K562 treated with DMSO at 1 percent for 4 hours (cell line): ENCODE measurements around the gene PLAAT2. TPM values are rescaled to one million over a fixed set of nuclear protein-coding genes. Genes with fewer than 3 reads are reported as not detected.

ENCODE experiments used
- total RNA-seq: library from RNA; unstranded; fragments of 300-600 nt; gene quantifications from 2 replicates; pipeline ENCODE4 v1.2.3, GENCODE V29; 2022; ENCODE audit not compliant: insufficient read depth

Gene PLAAT2
- total RNA-seq: not detected in 2 replicates

DNA sequence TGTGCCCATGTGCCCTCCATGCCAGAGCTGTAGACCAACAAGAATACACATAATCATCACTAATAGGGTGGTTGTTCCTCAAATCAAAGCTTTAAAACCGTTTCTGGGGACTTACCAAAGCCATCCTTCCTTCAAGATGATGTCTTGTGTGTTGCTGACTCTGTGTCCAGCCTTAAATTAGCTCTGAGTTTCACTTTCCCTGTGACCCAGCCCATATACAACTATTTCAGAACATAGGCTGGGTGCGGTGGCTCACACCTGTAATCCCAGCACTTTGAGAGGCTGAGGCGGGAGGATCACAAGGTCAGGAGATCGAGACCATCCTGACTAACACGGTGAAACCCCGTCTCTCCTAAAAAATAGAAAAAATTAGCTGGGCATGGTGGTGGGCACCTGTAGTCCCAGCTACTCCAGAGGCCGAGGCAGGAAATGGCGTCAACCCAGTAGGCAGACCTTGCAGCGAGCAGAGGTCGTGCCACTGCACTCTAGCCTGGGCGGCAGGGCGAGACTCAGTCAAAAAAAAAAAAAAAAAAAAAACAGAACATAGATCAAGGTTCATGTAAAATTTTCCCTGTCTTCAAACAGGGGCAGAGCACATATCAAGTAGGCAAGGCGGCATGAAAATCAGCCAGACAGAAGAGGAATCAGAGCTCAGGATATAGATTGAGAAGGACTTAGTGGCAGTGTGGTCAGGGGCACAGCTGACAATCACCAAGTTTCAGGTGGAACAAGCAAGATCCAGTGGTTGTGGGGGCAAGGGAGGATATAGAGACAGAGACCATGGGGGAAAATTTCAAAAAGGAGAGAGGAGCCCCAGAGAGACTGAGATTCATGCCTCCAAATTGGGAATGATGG is at the start of gene PLAAT2:
Gene PLAAT2 (minus strand): TSS at position 179 of the 855 bp plus-strand sequence. CDS start 55 bp downstream, at position 124.

DNA sequence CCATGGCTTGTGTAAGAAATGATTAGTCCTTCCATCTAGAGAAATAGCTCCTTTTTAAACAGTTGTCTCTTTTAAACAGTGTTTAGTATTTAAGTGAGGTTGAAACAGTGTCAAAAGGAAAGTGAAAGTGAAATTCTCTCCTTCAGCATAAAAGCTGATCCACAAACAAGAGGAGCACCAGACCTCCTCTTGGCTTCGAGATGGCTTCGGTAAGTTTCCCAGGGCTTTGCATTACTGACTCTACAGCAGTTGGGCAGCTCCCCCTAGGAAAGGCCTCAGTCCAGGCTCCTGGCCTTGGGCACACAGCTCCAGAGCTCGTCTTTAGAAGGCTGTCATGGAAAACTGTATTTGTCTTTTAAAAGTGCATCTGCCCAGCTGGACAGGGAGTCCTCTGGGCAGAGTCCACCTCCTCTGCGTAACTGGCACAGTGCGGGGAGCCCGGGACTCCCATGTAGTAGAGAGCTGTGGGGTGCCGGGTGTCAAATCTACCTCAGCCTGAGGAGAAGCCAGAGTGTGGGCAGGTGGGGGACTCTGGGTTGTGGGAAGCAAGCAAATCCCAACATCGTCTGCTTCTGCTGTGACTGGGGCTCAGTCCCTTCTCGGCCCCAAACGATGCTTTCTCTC is 26.4 kb downstream of the PLAAT2 start, which contains the start of gene PLAAT4:
Gene PLAAT4 (plus strand): TSS at position 140 of the 624 bp plus-strand sequence. CDS start 61 bp downstream, at position 201.

DNA sequence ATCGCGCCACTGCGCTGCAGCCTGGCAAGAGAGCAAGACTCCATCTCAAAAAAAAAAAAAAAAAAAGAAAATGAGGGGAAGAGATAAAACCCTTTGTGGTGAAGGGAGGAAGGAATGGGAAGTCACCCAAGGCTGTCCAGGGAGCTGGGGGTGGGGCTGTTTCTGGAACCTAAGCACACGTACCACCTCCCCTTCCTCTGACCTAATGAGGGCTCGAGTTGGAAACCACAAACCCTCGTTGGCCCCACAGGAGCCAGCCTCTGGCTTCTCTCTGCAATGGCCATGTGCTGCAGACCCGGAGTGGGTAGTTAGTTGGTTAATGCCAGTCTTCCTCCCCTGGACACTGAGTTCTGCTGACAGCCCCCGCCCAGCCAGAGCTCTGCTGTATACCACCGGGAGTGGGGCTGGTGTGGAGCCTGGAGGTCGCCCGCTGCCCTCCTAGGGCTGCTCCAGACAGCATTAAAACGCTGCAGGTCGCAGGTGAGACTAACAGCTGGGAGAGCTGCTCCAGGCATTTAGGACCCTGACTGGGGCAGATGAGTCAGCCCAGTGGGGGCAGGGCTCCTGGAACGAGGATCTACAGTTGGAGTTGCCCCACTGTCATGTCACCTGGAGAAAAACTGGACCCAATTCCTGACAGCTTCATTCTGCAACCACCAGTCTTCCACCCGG is 57.2 kb downstream of the PLAAT2 start, which contains the start of gene LGALS12:
Gene LGALS12 (plus strand): TSS at position 228 of the 672 bp plus-strand sequence. CDS start 375 bp downstream, at position 603.

Other genes with a start within 250 kb of the PLAAT2 start
- not detected in 2 replicates for gene SLC22A9, start 193.6 kb downstream of the PLAAT2 start, total RNA-seq
- not detected in 2 replicates for gene PLAAT5, start 72.2 kb downstream of the PLAAT2 start, total RNA-seq
- 4.0 and 4.6 TPM in 2 replicates for gene LGALS12, start 57.3 kb downstream of the PLAAT2 start, total RNA-seq
- gene PLAAT4, start 26.6 kb downstream of the PLAAT2 start, total RNA-seq: 9.2 and 21.8 TPM in 2 replicates
- 2.0 and 3.0 TPM in 2 replicates for gene PLAAT3, start 51.1 kb upstream of the PLAAT2 start, total RNA-seq
- 4.8 and 6.9 TPM in 2 replicates for gene ATL3, start 108.0 kb upstream of the PLAAT2 start, total RNA-seq
- 264 and 273 TPM in 2 replicates for gene RTN3, start 118.1 kb upstream of the PLAAT2 start, total RNA-seq
- gene ZFTA, start 205.4 kb upstream of the PLAAT2 start, total RNA-seq: 7.8 and 9.4 TPM in 2 replicates